Common myeloid progenitor, CD34-positive (primary cell): ENCODE results near the gene PGAM4.

Source experiments
- CTCF ChIA-PET: fragments of 350-600 bp; sonication (Branson Sonifier 250); formaldehyde crosslinking; loops from one replicate; lab custom pipeline; 2021; ENCODE audit warnings: antibody characterized with exemption; lab: Charles Lee
- POLR2A ChIA-PET: fragments of 350-600 bp; sonication (Branson Sonifier 250); formaldehyde crosslinking; loops from one replicate; lab custom pipeline; 2021; ENCODE audit warnings: antibody characterized with exemption; lab: Charles Lee
- DNase-seq, 3 donors: peaks; one replicate each; pipeline versions ENCODE4 v3.0.0 to v3.0.0-alpha.2; 2013
- H3K27ac ChIP-seq, 2 experiments: 1 replicate in 1 of 2; 2 replicates in 1 of 2; pipeline ENCODE4 v1.7.0; 2013; ENCODE audit warnings: inconsistent platforms in 2 of 2, low read length in 2 of 2, mild to moderate bottlenecking in 2 of 2, low read depth in 1 of 2, moderate library complexity in 1 of 2; ENCODE audit not compliant: severe bottlenecking in 2 of 2, insufficient read depth in 1 of 2, poor library complexity in 1 of 2
- H3K27me3 ChIP-seq, 5 experiments: replicated peaks in 2 of 5; 1 replicate in 3 of 5; 2 replicates in 2 of 5; pipeline versions ENCODE4 v1.6.1 to v1.7.0; 2013; ENCODE audit warnings: low read length in 4 of 5, mild to moderate bottlenecking in 2 of 5, moderate library complexity in 2 of 5, inconsistent platforms in 1 of 5; ENCODE audit not compliant: insufficient read depth in 5 of 5, control insufficient read depth in 4 of 5
- H3K36me3 ChIP-seq, 4 experiments: 1 replicate in 2 of 4; 2 replicates in 2 of 4; pipeline versions ENCODE4 v1.6.1 to v1.7.0; 2013; ENCODE audit warnings: low read length in 3 of 4, control low read depth in 1 of 4, mild to moderate bottlenecking in 1 of 4; ENCODE audit not compliant: control insufficient read depth in 4 of 4, insufficient read depth in 4 of 4
- H3K4me1 ChIP-seq, 4 experiments: 1 replicate in 3 of 4; 2 replicates in 1 of 4; pipeline versions ENCODE4 v1.6.1 to v1.7.1; 2013; ENCODE audit warnings: low read length in 3 of 4, mild to moderate bottlenecking in 3 of 4, control low read depth in 1 of 4, inconsistent platforms in 1 of 4, moderate library complexity in 1 of 4; ENCODE audit not compliant: control insufficient read depth in 4 of 4, insufficient read depth in 4 of 4; ENCODE audit errors: control extremely low read depth in 1 of 4
- H3K4me3 ChIP-seq, 7 experiments: 1 replicate in 4 of 7; 2 replicates in 3 of 7; pipeline versions ENCODE4 v1.5.1 to v1.7.0; 2013; ENCODE audit warnings: mild to moderate bottlenecking in 7 of 7, low read length in 6 of 7, moderate library complexity in 6 of 7, inconsistent platforms in 2 of 7, low read depth in 2 of 7, control low read depth in 1 of 7; ENCODE audit not compliant: insufficient read depth in 4 of 7, control insufficient read depth in 1 of 7; ENCODE audit errors: extremely low read depth in 1 of 7
- H3K9me3 ChIP-seq, 5 experiments: 1 replicate in 4 of 5; 2 replicates in 1 of 5; pipeline versions ENCODE4 v1.6.1 to v1.7.1; 2013; ENCODE audit warnings: low read length in 4 of 5, mild to moderate bottlenecking in 2 of 5, inconsistent platforms in 1 of 5, low read depth in 1 of 5, moderate library complexity in 1 of 5; ENCODE audit not compliant: control insufficient read depth in 4 of 5, insufficient read depth in 2 of 5; ENCODE audit errors: control extremely low read depth in 1 of 5
- WGBS: methylation state at CpG from one replicate; pipeline ENCODE4 v1.1.5; 2013; ENCODE audit not compliant: insufficient coverage; 5-methylcytosine and 5-hydroxymethylcytosine counted together

PGAM4 gene

GRCh38 chrX:77966361-77966760 lies 3.1 kb downstream of the PGAM4 start:
- Histone ChIP-seq H3K27ac (no peak overlapping the region), H3K4me1 (peaks cover 0 to 1% (median 0%) of the 10 kb centered on the region in 4 experiments), H3K36me3 (peaks cover 0 to 3% (median 2%) of the 10 kb centered on the region in 4 experiments), H3K27me3 (no peaks in the 10 kb centered on the region), H3K4me3 (no peak overlapping the region), H3K9me3 (peaks cover 0 to 2% (median 0%) of the 10 kb centered on the region in 5 experiments)
- CTCF ChIA-PET = no interaction called here
- DNase-seq = no peak
- WGBS = 84% methylated on average over 2 of the region's 3 CpGs
- POLR2A ChIA-PET = no interaction called here

DNA sequence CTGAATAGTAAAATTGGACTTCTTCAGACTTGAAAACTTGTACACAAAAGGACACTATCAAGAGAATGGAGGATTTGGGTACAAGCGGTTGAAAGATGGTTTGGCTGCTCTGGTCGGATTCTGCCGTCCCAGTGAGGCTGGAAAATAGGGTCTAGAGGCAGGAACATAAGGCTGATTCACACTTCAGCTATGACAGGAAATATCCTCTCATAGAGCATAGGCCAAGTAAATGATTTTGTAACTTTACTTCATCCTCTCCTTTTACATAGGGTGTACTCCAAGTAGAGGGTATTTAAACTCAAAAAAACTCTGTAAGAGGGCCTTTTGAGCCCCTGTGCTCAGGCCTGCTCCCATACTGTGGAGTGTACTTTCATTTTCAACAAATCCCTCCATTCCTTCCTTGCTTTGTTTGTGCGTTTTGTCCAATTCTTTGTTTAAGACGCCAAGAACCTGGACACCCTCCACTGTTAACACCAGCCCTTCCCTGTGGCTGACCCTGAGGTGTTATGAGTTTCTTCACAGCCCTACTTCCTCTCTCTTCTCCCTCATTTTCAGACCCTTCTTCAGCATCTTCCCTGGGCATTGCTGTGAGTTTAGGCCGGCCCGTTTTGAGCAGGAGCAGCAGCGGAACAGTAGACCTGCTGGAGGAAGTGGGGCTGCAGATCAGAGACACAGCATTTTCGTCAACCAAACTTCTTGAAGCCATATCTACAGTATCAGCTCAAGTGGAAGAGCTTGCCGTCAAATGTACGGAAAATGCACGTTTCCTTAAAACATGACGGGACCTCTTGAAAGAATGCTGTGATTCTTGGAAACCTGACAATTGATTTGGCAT lies 7.2 kb downstream of the PGAM4 start:
- Histone ChIP-seq H3K27ac (no peak overlapping the region), H3K36me3 (peaks cover 0 to 3% (median 2%) of the 10 kb centered on the region in 4 experiments), H3K4me3 (no peak overlapping the region), H3K27me3 (no peaks in the 10 kb centered on the region), H3K4me1 (no peaks in the 10 kb centered on the region), H3K9me3 (peaks cover 0 to 3% (median 0%) of the 10 kb centered on the region in 5 experiments)
- CTCF ChIA-PET = no interaction called here
- WGBS = 70% methylated on average over 7 of the region's 13 CpGs
- peak in 1 of 3 donors; percentile 4 for DNase-seq
- POLR2A ChIA-PET = no interaction called here

GRCh38 chrX:77961063-77961462 lies 8.4 kb downstream of the PGAM4 start:
- no peak for DNase-seq
- H3K27me3 ChIP-seq = no peaks in the 10 kb centered on the region
- no peaks in the 10 kb centered on the region for H3K4me1 ChIP-seq
- ChIA-PET CTCF (no interaction called here), POLR2A (no interaction called here)
- no peak overlapping the region for H3K4me3 ChIP-seq
- H3K9me3 ChIP-seq = peaks cover 0 to 3% (median 0%) of the 10 kb centered on the region in 5 experiments
- WGBS = 90% methylated on average over 2 of the region's 2 CpGs
- no peak overlapping the region for H3K27ac ChIP-seq
- peaks cover 0 to 3% (median 2%) of the 10 kb centered on the region in 4 experiments for H3K36me3 ChIP-seq

DNA sequence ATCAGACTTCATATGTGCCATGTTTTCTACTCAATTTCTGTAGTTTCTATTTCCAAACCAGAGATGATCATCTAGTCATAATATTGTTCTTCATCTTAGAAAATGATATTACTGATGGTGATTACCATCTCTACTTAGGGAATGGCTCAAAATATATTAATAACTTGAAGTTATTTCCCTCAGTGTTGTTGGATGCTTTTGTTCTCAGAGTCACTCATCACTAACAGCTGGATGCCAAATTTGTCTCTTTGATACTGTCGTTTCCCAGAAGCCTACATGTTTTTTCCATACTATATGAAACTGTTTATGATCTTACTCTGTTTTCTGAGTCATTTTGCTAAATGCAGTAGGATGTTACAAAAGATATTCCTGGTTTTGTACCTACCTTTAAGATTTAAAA lies 8.9 kb downstream of the PGAM4 start:
- no CpG with 5 or more reads among the region's 1 CpG for WGBS
- no peaks in the 10 kb centered on the region for H3K27me3 ChIP-seq
- H3K4me1 ChIP-seq = no peaks in the 10 kb centered on the region
- no peak overlapping the region for H3K27ac ChIP-seq
- DNase-seq = no peak
- ChIA-PET POLR2A (no interaction called here), CTCF (no interaction called here)
- peaks cover 0 to 3% (median 0%) of the 10 kb centered on the region in 5 experiments for H3K9me3 ChIP-seq
- peaks cover 0 to 3% (median 0%) of the 10 kb centered on the region in 4 experiments for H3K36me3 ChIP-seq
- H3K4me3 ChIP-seq = no peak overlapping the region

- no CpG with 5 or more reads among the region's 1 CpG for WGBS
- Histone ChIP-seq H3K36me3 (no peaks in the 10 kb centered on the region), H3K4me1 (peaks cover 0 to 13% (median 5%) of the 10 kb centered on the region in 4 experiments), H3K27ac (peak overlapping the region in 1 of 2 experiments; percentile 56), H3K4me3 (peak overlapping the region in 1 of 7 experiments; percentile 17), H3K27me3 (no peaks in the 10 kb centered on the region), H3K9me3 (peaks cover 0 to 3% (median 0%) of the 10 kb centered on the region in 5 experiments)
- ChIA-PET POLR2A (no interaction called here), CTCF (interaction anchor here (1.0 to 1.5 kb wide), 2 partner anchors 24 to 35 kb away, joined by 3 read pairs; no protein-coding TSS in a partner anchor)
- DNase-seq = no peak
Measured at GRCh38 chrX:77953708-77954107, 15.7 kb downstream of the PGAM4 start.

DNA sequence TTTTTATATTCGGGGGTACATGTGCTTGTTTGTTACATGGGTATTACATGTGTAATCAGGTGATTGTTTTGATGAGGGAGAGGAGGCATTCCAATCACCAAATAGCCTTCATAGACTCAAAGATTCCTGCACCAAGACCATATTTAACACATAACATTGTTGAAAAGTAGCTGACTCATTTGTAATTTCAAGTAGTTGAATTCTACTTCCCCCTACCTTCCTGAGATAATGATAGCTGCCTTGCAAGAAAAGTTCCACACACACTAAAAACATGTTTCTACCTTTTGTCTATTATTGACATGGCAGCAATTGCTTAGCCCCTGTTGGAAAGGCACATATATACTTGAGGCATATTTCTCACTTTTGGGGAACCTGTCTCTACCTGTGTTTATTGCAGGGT lies 16.1 kb downstream of the PGAM4 start:
- Histone ChIP-seq H3K36me3 (no peaks in the 10 kb centered on the region), H3K27ac (peak overlapping the region in 1 of 2 experiments; percentile 56), H3K4me3 (peak overlapping the region in 1 of 7 experiments; percentile 17), H3K4me1 (peaks cover 0 to 13% (median 5%) of the 10 kb centered on the region in 4 experiments), H3K27me3 (no peaks in the 10 kb centered on the region), H3K9me3 (peaks cover 0 to 3% (median 0%) of the 10 kb centered on the region in 5 experiments)
- WGBS = no CpG with 5 or more reads among the region's 1 CpG
- DNase-seq = peak; percentile 19 to 61 (median 43)
- CTCF ChIA-PET = interaction anchor here (1.0 to 1.5 kb wide), 2 partner anchors 24 to 34 kb away, joined by 3 read pairs; no protein-coding TSS in a partner anchor
- POLR2A ChIA-PET = no interaction called here

DNA sequence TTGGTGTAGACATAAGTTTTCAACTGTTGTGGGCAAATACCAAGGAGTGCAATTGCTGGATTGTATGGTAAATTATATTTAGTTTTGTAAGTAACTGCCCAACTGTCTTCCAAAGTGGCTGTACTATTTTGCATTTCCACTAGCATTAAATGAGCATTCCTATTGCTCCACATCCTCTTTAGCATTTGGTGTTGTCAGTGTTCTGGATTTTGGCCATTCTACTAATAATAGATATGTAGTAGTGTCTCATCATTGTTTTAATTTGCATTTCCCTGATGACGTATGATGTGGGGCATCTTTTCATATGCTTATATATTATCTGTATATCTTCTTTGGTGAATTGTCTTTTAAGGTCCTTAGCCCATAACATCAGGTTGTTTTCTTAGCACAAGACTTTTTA lies 17.3 kb downstream of the PGAM4 start:
- DNase-seq = no peak
- no peaks in the 10 kb centered on the region for H3K27me3 ChIP-seq
- no peak overlapping the region for H3K4me3 ChIP-seq
- no peaks in the 10 kb centered on the region for H3K9me3 ChIP-seq
- no CpG with 5 or more reads among the region's 1 CpG for WGBS
- H3K27ac ChIP-seq = no peak overlapping the region
- ChIA-PET CTCF (no interaction called here), POLR2A (no interaction called here)
- no peaks in the 10 kb centered on the region for H3K36me3 ChIP-seq
- peaks cover 0 to 13% (median 5%) of the 10 kb centered on the region in 4 experiments for H3K4me1 ChIP-seq
